GM12865 (cell line): ENCODE measurements around the gene SYS1.
A peak's percentile ranks its signal among the peaks of the same experiment; 100 is the strongest.

ENCODE experiments used
- DNase-seq: peaks from one replicate; pipeline ENCODE4 v3.0.0; 2010; ENCODE audit warnings: low read depth
- H3K4me3 ChIP-seq: 2 replicates; pipeline ENCODE4 v1.5.1; 2011; ENCODE audit warnings: mild to moderate bottlenecking, low read depth, low read length, control low read depth
- TF ChIP-seq, protein P1 (sequence below): IDR thresholded peaks from 2 replicates; pipeline ENCODE4 v1.5.1; 2011; ENCODE audit warnings: low read length, control low read depth, low read depth, inconsistent platforms; ENCODE audit not compliant: insufficient read depth; ENCODE audit errors: missing control alignments

SYS1 gene

GRCh38 chr20:45365444-45365970 is 2.6 kb downstream of the SYS1 start:
- no peak overlapping the region for H3K4me3 ChIP-seq
- TF ChIP-seq, protein P1, sequence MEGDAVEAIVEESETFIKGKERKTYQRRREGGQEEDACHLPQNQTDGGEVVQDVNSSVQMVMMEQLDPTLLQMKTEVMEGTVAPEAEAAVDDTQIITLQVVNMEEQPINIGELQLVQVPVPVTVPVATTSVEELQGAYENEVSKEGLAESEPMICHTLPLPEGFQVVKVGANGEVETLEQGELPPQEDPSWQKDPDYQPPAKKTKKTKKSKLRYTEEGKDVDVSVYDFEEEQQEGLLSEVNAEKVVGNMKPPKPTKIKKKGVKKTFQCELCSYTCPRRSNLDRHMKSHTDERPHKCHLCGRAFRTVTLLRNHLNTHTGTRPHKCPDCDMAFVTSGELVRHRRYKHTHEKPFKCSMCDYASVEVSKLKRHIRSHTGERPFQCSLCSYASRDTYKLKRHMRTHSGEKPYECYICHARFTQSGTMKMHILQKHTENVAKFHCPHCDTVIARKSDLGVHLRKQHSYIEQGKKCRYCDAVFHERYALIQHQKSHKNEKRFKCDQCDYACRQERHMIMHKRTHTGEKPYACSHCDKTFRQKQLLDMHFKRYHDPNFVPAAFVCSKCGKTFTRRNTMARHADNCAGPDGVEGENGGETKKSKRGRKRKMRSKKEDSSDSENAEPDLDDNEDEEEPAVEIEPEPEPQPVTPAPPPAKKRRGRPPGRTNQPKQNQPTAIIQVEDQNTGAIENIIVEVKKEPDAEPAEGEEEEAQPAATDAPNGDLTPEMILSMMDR: no peak
- no peak for DNase-seq

- H3K4me3 ChIP-seq: no peak overlapping the region
- TF ChIP-seq, protein P1: no peak
- DNase-seq: no peak
Measured at GRCh38 chr20:45366192-45366591, 3.2 kb downstream of the SYS1 start.

- TF ChIP-seq, protein P1: no peak
- no peak overlapping the region for H3K4me3 ChIP-seq
- no peak for DNase-seq
Measured at GRCh38 chr20:45366631-45367030, 3.7 kb downstream of the SYS1 start.

- no peak for DNase-seq
- TF ChIP-seq, protein P1: no peak
- no peak overlapping the region for H3K4me3 ChIP-seq
Measured at GRCh38 chr20:45367126-45367525, 4.2 kb downstream of the SYS1 start.

- TF ChIP-seq, protein P1: no peak
- DNase-seq: peak; percentile 96
- no peak overlapping the region for H3K4me3 ChIP-seq
Measured at GRCh38 chr20:45368221-45368980, 5.4 kb downstream of the SYS1 start.

- TF ChIP-seq, protein P1: no peak
- no peak overlapping the region for H3K4me3 ChIP-seq
- no peak for DNase-seq
Measured at GRCh38 chr20:45370571-45371160, 7.7 kb downstream of the SYS1 start.
